DOHH2 (cell line): Measurements from ENCODE around the gene ZNF253.
"Not testable (repeated sequence)": the region's sequence is repeated elsewhere in the genome, so short reads cannot be mapped to it uniquely, and the experiment has no call there.

Experiments used
- H3F3A ChIP-seq: fragments of 200-600 bp; sonication (generic), shearing (Covaris generic); 2 replicates; pipeline ENCODE4 v1.6.0; 2016; ENCODE audit warnings: antibody characterized with exemption, mild to moderate bottlenecking; ENCODE audit not compliant: control insufficient read depth, insufficient read depth
- H3K27ac ChIP-seq: fragments of 200-600 bp; sonication (generic); 2 replicates; pipeline ENCODE4 v1.5.1; 2014; ENCODE audit warnings: low read depth, mild to moderate bottlenecking, low read length, moderate library complexity
- H3K27me3 ChIP-seq: fragments of 200-600 bp; sonication (generic); 2 replicates; pipeline ENCODE4 v1.6.1; 2014; ENCODE audit warnings: mild to moderate bottlenecking, low read length, mixed read lengths; ENCODE audit not compliant: control insufficient read depth
- H3K36me3 ChIP-seq: fragments of 200-600 bp; sonication (generic); 2 replicates; pipeline ENCODE4 v1.6.1; 2014; ENCODE audit warnings: mild to moderate bottlenecking, low read length, moderate library complexity, mixed read lengths; ENCODE audit not compliant: control insufficient read depth
- H3K4me1 ChIP-seq: fragments of 200-600 bp; sonication (generic); 2 replicates; pipeline ENCODE4 v1.6.1; 2014; ENCODE audit warnings: mild to moderate bottlenecking, low read length, mixed read lengths; ENCODE audit not compliant: control insufficient read depth
- H3K4me2 ChIP-seq: fragments of 200-600 bp; sonication (generic); 2 replicates; pipeline ENCODE4 v1.6.0; 2014; ENCODE audit warnings: mild to moderate bottlenecking, low read length, moderate library complexity
- H3K4me3 ChIP-seq: fragments of 200-600 bp; sonication (generic); 2 replicates; pipeline ENCODE4 v1.5.1; 2014; ENCODE audit warnings: mild to moderate bottlenecking, low read length, mixed read lengths
- H3K79me2 ChIP-seq: fragments of 200-600 bp; sonication (generic); 2 replicates; pipeline ENCODE4 v1.6.1; 2014; ENCODE audit warnings: mild to moderate bottlenecking, low read length, mixed read lengths; ENCODE audit not compliant: control insufficient read depth
- H3K9me2 ChIP-seq: fragments of 200-600 bp; sonication (generic); replicated peaks from 2 replicates; pipeline ENCODE4 v1.6.1; 2014; ENCODE audit warnings: mild to moderate bottlenecking, low read length, mixed read lengths; ENCODE audit not compliant: control insufficient read depth
- H3K9me3 ChIP-seq: fragments of 200-600 bp; sonication (generic); 2 replicates; pipeline ENCODE4 v1.6.1; 2014; ENCODE audit warnings: antibody characterized with exemption, low read length, mixed read lengths; ENCODE audit not compliant: control insufficient read depth, insufficient read depth
- H4K20me1 ChIP-seq: fragments of 200-600 bp; sonication (generic); 2 replicates; pipeline ENCODE4 v1.6.0; 2014; ENCODE audit warnings: low read depth, mild to moderate bottlenecking, antibody characterized with exemption, low read length, moderate library complexity; ENCODE audit not compliant: control insufficient read depth, insufficient read depth
- EZH2phosphoT487 ChIP-seq: fragments of 200-600 bp; sonication (generic); IDR thresholded peaks from 2 replicates; pipeline ENCODE4 v1.6.1; 2017; ENCODE audit warnings: borderline replicate concordance, mild to moderate bottlenecking, antibody characterized with exemption, low read length, moderate library complexity, mixed read lengths
- TF ChIP-seq, protein P1 (sequence below): fragments of 200-600 bp; sonication (generic); IDR thresholded peaks from one replicate; pipeline ENCODE4 v1.5.1; 2014; ENCODE audit warnings: antibody characterized with exemption, mild to moderate bottlenecking, low read depth, low read length; ENCODE audit not compliant: poor library complexity, severe bottlenecking

ZNF253 gene

DNA sequence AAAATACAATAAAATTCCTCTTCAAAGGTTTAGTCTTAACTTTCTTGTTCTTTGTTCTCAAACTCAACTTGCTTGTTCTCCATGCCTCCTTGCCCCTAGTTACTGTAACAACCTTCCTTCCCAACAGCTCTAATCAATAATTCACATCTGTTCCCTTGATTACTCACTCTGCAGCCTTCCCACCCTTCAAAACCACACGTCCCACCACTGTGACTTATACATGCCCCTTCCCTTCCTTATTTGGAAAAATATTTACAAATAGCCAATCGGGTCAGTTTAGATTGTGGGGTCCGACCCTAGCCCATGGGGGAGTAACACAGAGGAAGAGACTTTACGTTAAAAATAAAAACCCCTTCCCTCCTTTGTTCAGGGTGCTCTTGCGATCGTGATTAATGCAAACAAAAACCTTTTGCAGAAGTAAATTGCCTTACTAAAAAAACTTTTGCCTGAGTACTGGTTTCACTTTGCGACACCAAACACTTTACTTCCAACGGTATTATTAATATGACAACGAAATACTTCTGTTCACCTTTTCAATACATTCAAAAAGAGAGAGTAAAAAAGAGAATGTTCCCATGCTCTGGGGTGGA, 34.6 kb downstream of the ZNF253 start:
- Histone ChIP-seq H4K20me1 (no peaks in the 10 kb centered on the region), H3K9me2 (no peaks in the 10 kb centered on the region), H3K4me2 (peak overlapping the region; percentile 90), H3K4me3 (peak overlapping the region; percentile 84), H3F3A (0 out of 2 replicates have a peak, but pooled peaks cover 4% of the 10 kb centered on the region), H3K4me1 (peaks cover 12% of the 10 kb centered on the region), H3K36me3 (peaks cover 37% of the 10 kb centered on the region), H3K79me2 (peaks cover 44% of the 10 kb centered on the region), H3K27me3 (no peaks in the 10 kb centered on the region), H3K27ac (peak overlapping the region; percentile 58), H3K9me3 (peaks cover 40% of the 10 kb centered on the region)
- TF ChIP-seq, protein P1, sequence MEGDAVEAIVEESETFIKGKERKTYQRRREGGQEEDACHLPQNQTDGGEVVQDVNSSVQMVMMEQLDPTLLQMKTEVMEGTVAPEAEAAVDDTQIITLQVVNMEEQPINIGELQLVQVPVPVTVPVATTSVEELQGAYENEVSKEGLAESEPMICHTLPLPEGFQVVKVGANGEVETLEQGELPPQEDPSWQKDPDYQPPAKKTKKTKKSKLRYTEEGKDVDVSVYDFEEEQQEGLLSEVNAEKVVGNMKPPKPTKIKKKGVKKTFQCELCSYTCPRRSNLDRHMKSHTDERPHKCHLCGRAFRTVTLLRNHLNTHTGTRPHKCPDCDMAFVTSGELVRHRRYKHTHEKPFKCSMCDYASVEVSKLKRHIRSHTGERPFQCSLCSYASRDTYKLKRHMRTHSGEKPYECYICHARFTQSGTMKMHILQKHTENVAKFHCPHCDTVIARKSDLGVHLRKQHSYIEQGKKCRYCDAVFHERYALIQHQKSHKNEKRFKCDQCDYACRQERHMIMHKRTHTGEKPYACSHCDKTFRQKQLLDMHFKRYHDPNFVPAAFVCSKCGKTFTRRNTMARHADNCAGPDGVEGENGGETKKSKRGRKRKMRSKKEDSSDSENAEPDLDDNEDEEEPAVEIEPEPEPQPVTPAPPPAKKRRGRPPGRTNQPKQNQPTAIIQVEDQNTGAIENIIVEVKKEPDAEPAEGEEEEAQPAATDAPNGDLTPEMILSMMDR, result no peak
- TF ChIP-seq EZH2phosphoT487, result no peak

DNA sequence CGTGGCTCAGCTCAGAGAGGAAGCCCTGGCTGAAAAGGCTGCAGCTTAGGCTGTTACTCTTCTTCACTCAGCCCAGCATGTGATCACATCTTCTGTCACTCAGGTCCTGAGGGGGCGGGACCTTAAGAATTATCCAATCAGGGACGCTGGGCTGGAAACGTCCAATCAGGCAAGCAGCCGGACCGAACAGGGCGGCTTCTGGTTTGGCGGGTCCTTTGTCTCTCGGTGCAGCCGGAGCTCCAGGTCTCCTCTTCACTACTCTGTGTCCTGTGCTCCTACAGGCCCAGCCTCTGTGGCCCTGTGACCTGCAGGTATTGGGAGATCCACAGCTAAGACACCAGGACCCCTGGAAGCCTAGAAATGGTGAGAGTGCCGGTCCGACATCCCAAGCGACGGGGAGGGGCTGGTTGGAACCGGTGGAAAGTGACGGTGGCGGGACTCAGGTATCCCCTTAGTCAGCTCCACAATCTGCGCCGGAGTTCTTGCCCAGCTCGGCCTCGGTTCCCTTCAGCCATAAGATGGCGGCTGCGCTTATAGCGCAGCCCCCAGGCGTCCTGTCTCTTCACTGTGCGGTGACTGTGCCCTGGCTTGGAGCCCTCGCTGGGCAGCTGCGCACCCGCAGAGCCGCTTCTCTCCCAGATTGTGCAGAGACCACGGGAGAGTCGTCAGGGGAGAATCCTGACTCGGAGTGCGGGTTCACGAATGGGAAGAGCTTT, 35.2 kb downstream of the ZNF253 start, which contains the start of gene ZNF93:
ZNF93 (plus strand) TSS at position 218 of the 716 bp plus-strand sequence; CDS start at position 361, 143 bp downstream.
- H3K4me2 ChIP-seq, result peak within 1 kb of the TSS; percentile 90
- H4K20me1 ChIP-seq, result no peaks in the 10 kb centered on the region
- peaks cover 12% of the 10 kb centered on the region for H3K4me1 ChIP-seq
- peak within 1 kb of the TSS; percentile 84 for H3K4me3 ChIP-seq
- H3K36me3 ChIP-seq, result peaks cover 42% of the 10 kb centered on the region
- peak within 1 kb of the TSS; percentile 58 for H3K27ac ChIP-seq
- peaks cover 44% of the 10 kb centered on the region for H3K9me3 ChIP-seq
- H3F3A ChIP-seq, result 0 out of 2 replicates have a peak, but pooled peaks cover 4% of the 10 kb centered on the region
- no peaks in the 10 kb centered on the region for H3K27me3 ChIP-seq
- H3K79me2 ChIP-seq, result peaks cover 51% of the 10 kb centered on the region
- H3K9me2 ChIP-seq, result no peaks in the 10 kb centered on the region
- TF ChIP-seq, protein P1, result no peak
- TF ChIP-seq EZH2phosphoT487, result no peak

DNA sequence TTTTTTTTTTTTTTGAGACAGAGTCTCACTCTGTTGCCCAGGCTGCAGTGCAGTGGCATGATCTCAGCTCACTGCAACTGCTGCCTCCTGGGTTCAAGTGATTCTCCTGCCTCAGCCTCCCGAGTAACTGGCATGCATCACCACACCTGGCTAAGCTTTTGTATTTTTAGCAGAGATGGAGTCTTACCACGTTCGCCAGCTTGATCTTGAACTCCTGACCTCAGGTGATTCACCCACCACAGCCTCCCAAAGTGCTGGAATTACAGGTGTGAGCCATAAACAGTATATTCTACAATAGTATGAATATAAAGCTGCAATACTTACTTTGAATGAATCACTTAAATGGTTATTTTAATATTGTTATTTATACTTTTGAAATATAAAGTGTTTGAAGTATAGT, 41.9 kb downstream of the ZNF253 start:
- H3K27me3 ChIP-seq, H3K9me2 ChIP-seq, H3K27ac ChIP-seq, H3F3A ChIP-seq, H3K4me1 ChIP-seq, H3K4me3 ChIP-seq, H3K4me2 ChIP-seq, H4K20me1 ChIP-seq: not testable (repeated sequence)
- Histone ChIP-seq H3K79me2 (peaks cover 90% of the 10 kb centered on the region), H3K9me3 (peaks cover 50% of the 10 kb centered on the region), H3K36me3 (peaks cover 70% of the 10 kb centered on the region)

DNA sequence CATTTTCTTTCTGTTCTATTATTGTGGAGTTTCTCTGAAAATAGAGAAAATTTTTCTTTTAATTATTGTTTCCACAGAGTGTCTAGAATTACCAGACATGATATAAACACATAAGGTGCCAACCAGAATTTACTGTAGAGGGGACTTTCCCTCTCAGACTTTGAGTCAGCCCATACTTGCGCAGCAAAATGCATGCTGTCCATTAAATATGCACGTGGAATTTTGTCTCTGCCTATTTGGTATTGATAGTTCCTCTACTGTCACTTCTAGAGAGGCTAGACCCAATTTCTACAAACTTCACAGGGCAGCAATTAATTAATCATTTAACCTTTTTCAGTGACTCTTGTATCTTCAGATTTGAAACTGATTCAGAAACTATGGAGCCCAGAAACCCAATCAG, 44.0 kb downstream of the ZNF253 start:
- H3K27ac ChIP-seq, result no peak overlapping the region
- H3K9me2 ChIP-seq, result no peaks in the 10 kb centered on the region
- peaks cover 36% of the 10 kb centered on the region for H3K9me3 ChIP-seq
- H3K4me2 ChIP-seq, result no peak overlapping the region
- no peaks in the 10 kb centered on the region for H3K4me1 ChIP-seq
- no peak overlapping the region for H3K4me3 ChIP-seq
- peaks cover 59% of the 10 kb centered on the region for H3K36me3 ChIP-seq
- no peaks in the 10 kb centered on the region for H4K20me1 ChIP-seq
- H3F3A ChIP-seq, result peaks cover 2% of the 10 kb centered on the region; the same call in 1 of the 2 replicates
- TF ChIP-seq, protein P1, result no peak
- TF ChIP-seq EZH2phosphoT487, result no peak
- H3K79me2 ChIP-seq, result peaks cover 69% of the 10 kb centered on the region
- H3K27me3 ChIP-seq, result no peaks in the 10 kb centered on the region
